Measurements from ENCODE around the gene SPPL3.

The SPPL3 gene

GRCh38 chr12:120814903-120815429, 89.2 kb downstream of the SPPL3 start:
- WGBS, result 100% methylated on average over 1 of the region's 1 CpG
- Histone ChIP-seq H3K4me1 (ENCODE audit: insufficient read depth, low read length) (peaks cover 7% of the 10 kb centered on the region), H3K27me3 (ENCODE audit: insufficient read depth, low read length) (no peaks in the 10 kb centered on the region), H3K27ac (ENCODE audit: low read depth, low read length) (no peak overlapping the region), H3K9ac (ENCODE audit: low read depth, low read length) (no peak overlapping the region), H3K36me3 (ENCODE audit: insufficient read depth, low read length) (peaks cover 7% of the 10 kb centered on the region), H3K9me3 (ENCODE audit: insufficient read depth, low read depth, low read length) (no peaks in the 10 kb centered on the region), H3K4me3 (ENCODE audit: low read length) (no peak overlapping the region)

- H3K27me3 ChIP-seq (ENCODE audit: insufficient read depth, low read length), result no peaks in the 10 kb centered on the region
- 84% methylated on average over 2 of the region's 2 CpGs for WGBS
- H3K36me3 ChIP-seq (ENCODE audit: insufficient read depth, low read length), result peaks cover 12% of the 10 kb centered on the region
- H3K4me1 ChIP-seq (ENCODE audit: insufficient read depth, low read length), result peaks cover 7% of the 10 kb centered on the region
- no peak overlapping the region for H3K27ac ChIP-seq (ENCODE audit: low read depth, low read length)
- no peak overlapping the region for H3K4me3 ChIP-seq (ENCODE audit: low read length)
- no peaks in the 10 kb centered on the region for H3K9me3 ChIP-seq (ENCODE audit: insufficient read depth, low read depth, low read length)
- no peak overlapping the region for H3K9ac ChIP-seq (ENCODE audit: low read depth, low read length)
These were observed 89.8 kb downstream of the SPPL3 start for GRCh38 chr12:120814203-120814902.

- no peaks in the 10 kb centered on the region for H3K27me3 ChIP-seq (ENCODE audit: insufficient read depth, low read length)
- no CpG with 5 or more reads among the region's 2 CpGs for WGBS
- no peaks in the 10 kb centered on the region for H3K9me3 ChIP-seq (ENCODE audit: insufficient read depth, low read depth, low read length)
- H3K4me1 ChIP-seq (ENCODE audit: insufficient read depth, low read length), result peaks cover 7% of the 10 kb centered on the region
- H3K4me3 ChIP-seq (ENCODE audit: low read length), result no peak overlapping the region
- H3K9ac ChIP-seq (ENCODE audit: low read depth, low read length), result no peak overlapping the region
- no peak overlapping the region for H3K27ac ChIP-seq (ENCODE audit: low read depth, low read length)
- peaks cover 15% of the 10 kb centered on the region for H3K36me3 ChIP-seq (ENCODE audit: insufficient read depth, low read length)
These were observed 90.5 kb downstream of the SPPL3 start for GRCh38 chr12:120813588-120814153.

GRCh38 chr12:120810021-120810420, 94.1 kb downstream of the SPPL3 start:
- Histone ChIP-seq H3K36me3 (ENCODE audit: insufficient read depth, low read length) (peaks cover 20% of the 10 kb centered on the region), H3K4me1 (ENCODE audit: insufficient read depth, low read length) (no peaks in the 10 kb centered on the region), H3K9me3 (ENCODE audit: insufficient read depth, low read depth, low read length) (no peaks in the 10 kb centered on the region), H3K27me3 (ENCODE audit: insufficient read depth, low read length) (no peaks in the 10 kb centered on the region), H3K27ac (ENCODE audit: low read depth, low read length) (no peak overlapping the region), H3K4me3 (ENCODE audit: low read length) (no peak overlapping the region), H3K9ac (ENCODE audit: low read depth, low read length) (no peak overlapping the region)
- 98% methylated on average over 3 of the region's 3 CpGs for WGBS

- H3K27ac ChIP-seq (ENCODE audit: low read depth, low read length), result no peak overlapping the region
- peaks cover 15% of the 10 kb centered on the region for H3K4me1 ChIP-seq (ENCODE audit: insufficient read depth, low read length)
- no peak overlapping the region for H3K4me3 ChIP-seq (ENCODE audit: low read length)
- no peak overlapping the region for H3K9ac ChIP-seq (ENCODE audit: low read depth, low read length)
- no peaks in the 10 kb centered on the region for H3K9me3 ChIP-seq (ENCODE audit: insufficient read depth, low read depth, low read length)
- H3K27me3 ChIP-seq (ENCODE audit: insufficient read depth, low read length), result no peaks in the 10 kb centered on the region
- peaks cover 8% of the 10 kb centered on the region for H3K36me3 ChIP-seq (ENCODE audit: insufficient read depth, low read length)
These were observed 99.7 kb downstream of the SPPL3 start for GRCh38 chr12:120804428-120804827.

GRCh38 chr12:120801146-120801545, 103.0 kb downstream of the SPPL3 start:
- no peaks in the 10 kb centered on the region for H3K27me3 ChIP-seq (ENCODE audit: insufficient read depth, low read length)
- H3K9ac ChIP-seq (ENCODE audit: low read depth, low read length), result no peak overlapping the region
- no peak overlapping the region for H3K27ac ChIP-seq (ENCODE audit: low read depth, low read length)
- peaks cover 18% of the 10 kb centered on the region for H3K4me1 ChIP-seq (ENCODE audit: insufficient read depth, low read length)
- WGBS, result 82% methylated on average over 2 of the region's 2 CpGs
- peaks cover 4% of the 10 kb centered on the region; the same call in 1 of the 2 replicates for H3K9me3 ChIP-seq (ENCODE audit: insufficient read depth, low read depth, low read length)
- no peaks in the 10 kb centered on the region for H3K36me3 ChIP-seq (ENCODE audit: insufficient read depth, low read length)
- H3K4me3 ChIP-seq (ENCODE audit: low read length), result no peak overlapping the region

- H3K36me3 ChIP-seq (ENCODE audit: insufficient read depth, low read length), result peaks cover 2% of the 10 kb centered on the region; the same call in 1 of the 2 replicates
- no peak overlapping the region for H3K4me3 ChIP-seq (ENCODE audit: low read length)
- H3K9me3 ChIP-seq (ENCODE audit: insufficient read depth, low read depth, low read length), result peaks cover 9% of the 10 kb centered on the region
- no peak overlapping the region for H3K27ac ChIP-seq (ENCODE audit: low read depth, low read length)
- no peak overlapping the region for H3K9ac ChIP-seq (ENCODE audit: low read depth, low read length)
- no peaks in the 10 kb centered on the region for H3K27me3 ChIP-seq (ENCODE audit: insufficient read depth, low read length)
- H3K4me1 ChIP-seq (ENCODE audit: insufficient read depth, low read length), result peaks cover 18% of the 10 kb centered on the region
These were observed 103.5 kb downstream of the SPPL3 start for GRCh38 chr12:120800665-120801064.

GRCh38 chr12:120799243-120800045, 104.7 kb downstream of the SPPL3 start:
- Histone ChIP-seq H3K36me3 (ENCODE audit: insufficient read depth, low read length) (peaks cover 6% of the 10 kb centered on the region; the same call in 1 of the 2 replicates), H3K27ac (ENCODE audit: low read depth, low read length) (no peak overlapping the region), H3K9ac (ENCODE audit: low read depth, low read length) (no peak overlapping the region), H3K9me3 (ENCODE audit: insufficient read depth, low read depth, low read length) (peaks cover 14% of the 10 kb centered on the region), H3K4me1 (ENCODE audit: insufficient read depth, low read length) (peaks cover 18% of the 10 kb centered on the region), H3K27me3 (ENCODE audit: insufficient read depth, low read length) (no peaks in the 10 kb centered on the region), H3K4me3 (ENCODE audit: low read length) (no peak overlapping the region)
- 50% methylated on average over 3 of the region's 3 CpGs for WGBS

GRCh38 chr12:120798696-120799095, 105.5 kb downstream of the SPPL3 start:
- H3K36me3 ChIP-seq (ENCODE audit: insufficient read depth, low read length), result peaks cover 6% of the 10 kb centered on the region; the same call in 1 of the 2 replicates
- H3K27me3 ChIP-seq (ENCODE audit: insufficient read depth, low read length), result no peaks in the 10 kb centered on the region
- H3K4me1 ChIP-seq (ENCODE audit: insufficient read depth, low read length), result peaks cover 18% of the 10 kb centered on the region
- WGBS, result 97% methylated on average over 2 of the region's 4 CpGs
- no peak overlapping the region for H3K4me3 ChIP-seq (ENCODE audit: low read length)
- no peak overlapping the region for H3K27ac ChIP-seq (ENCODE audit: low read depth, low read length)
- H3K9ac ChIP-seq (ENCODE audit: low read depth, low read length), result no peak overlapping the region
- peaks cover 14% of the 10 kb centered on the region for H3K9me3 ChIP-seq (ENCODE audit: insufficient read depth, low read depth, low read length)

GRCh38 chr12:120797677-120798642, 106.2 kb downstream of the SPPL3 start:
- H3K9me3 ChIP-seq (ENCODE audit: insufficient read depth, low read depth, low read length), result peaks cover 14% of the 10 kb centered on the region
- H3K4me1 ChIP-seq (ENCODE audit: insufficient read depth, low read length), result peaks cover 18% of the 10 kb centered on the region
- H3K27ac ChIP-seq (ENCODE audit: low read depth, low read length), result no peak overlapping the region
- peaks cover 6% of the 10 kb centered on the region; the same call in 1 of the 2 replicates for H3K36me3 ChIP-seq (ENCODE audit: insufficient read depth, low read length)
- H3K27me3 ChIP-seq (ENCODE audit: insufficient read depth, low read length), result no peaks in the 10 kb centered on the region
- H3K4me3 ChIP-seq (ENCODE audit: low read length), result no peak overlapping the region
- 94% methylated on average over 7 of the region's 7 CpGs for WGBS
- H3K9ac ChIP-seq (ENCODE audit: low read depth, low read length), result no peak overlapping the region

Measured in HUES64 (cell line).